ENCODE measurements around the gene PIP5K1B. TPM values are rescaled to one million over a fixed set of nuclear protein-coding genes. Genes with fewer than 3 reads are reported as not detected.

Gene PIP5K1B
- polyA plus RNA-seq, 1 donor (not counting 4 experiments of a cell fraction or from before 2014, with no cell fraction given), result not detected

GRCh38 chr9:68950188-68950587 is 245.1 kb downstream of the PIP5K1B start:
- dilution Hi-C loops (cut with MboI; ENCODE audit: extremely low pct_ligation_motif_present, low sequenced_read_pairs), result no loop called here
- DNase-seq (ENCODE audit: low read depth, low spot score) (no peak), FAIRE-seq (no peak)
- Histone ChIP-seq H4K20me1 (ENCODE audit: control insufficient read depth, extremely low read depth, insufficient read depth, low read length) (no peaks in the 10 kb centered on the region), H3K9me1 (ENCODE audit: control insufficient read depth, extremely low read depth, insufficient read depth, low read length) (no peaks in the 10 kb centered on the region), H3K27me3 (ENCODE audit: control insufficient read depth, extremely low read depth, insufficient read depth, low read length) (no peaks in the 10 kb centered on the region), H3K9me3 (ENCODE audit: control insufficient read depth, low read depth, low read length) (no peaks in the 10 kb centered on the region), H3K4me1 (ENCODE audit: control insufficient read depth, extremely low read depth, insufficient read depth, low read length) (peaks cover 6% of the 10 kb centered on the region), H3K9ac (ENCODE audit: control insufficient read depth, extremely low read depth, insufficient read depth, low read length) (no peak overlapping the region), H3K4me3 (ENCODE audit: control insufficient read depth in 2 of 3, extremely low read depth in 1 of 3, insufficient read depth in 2 of 3, low read depth in 1 of 3, low read length in 3 of 3) (no peak overlapping the region), H3K79me2 (ENCODE audit: control insufficient read depth, insufficient read depth, low read length) (no peaks in the 10 kb centered on the region), H3K27ac (ENCODE audit: control insufficient read depth, insufficient read depth, low read length) (no peak overlapping the region), H3K4me2 (ENCODE audit: control insufficient read depth, extremely low read depth, insufficient read depth, low read depth, low read length) (no peak overlapping the region), H3K36me3 (ENCODE audit: control insufficient read depth in 2 of 2, extremely low read depth in 1 of 2, insufficient read depth in 2 of 2, low read length in 2 of 2) (no peaks in the 10 kb centered on the region), H2AFZ (ENCODE audit: control insufficient read depth, low read length) (no peak overlapping the region)
- TF ChIP-seq CTCF (optimal IDR thresholded peaks at IDR 0.05 in 1 of 3, IDR thresholded peaks at IDR 0.05 in 1 of 3, conservative IDR thresholded peaks at IDR 0.05 in 1 of 3; ENCODE audit: extremely low read depth in 1 of 3, insufficient read depth in 2 of 3, low read length in 3 of 3), result no peak
- TF ChIP-seq EZH2 (IDR thresholded peaks at IDR 0.05; ENCODE audit: low read length), result no peak

GRCh38 chr9:68950689-68951088 is 245.6 kb downstream of the PIP5K1B start:
- Histone ChIP-seq H3K27me3 (ENCODE audit: control insufficient read depth, extremely low read depth, insufficient read depth, low read length) (no peaks in the 10 kb centered on the region), H3K27ac (ENCODE audit: control insufficient read depth, insufficient read depth, low read length) (no peak overlapping the region), H3K36me3 (ENCODE audit: control insufficient read depth in 2 of 2, extremely low read depth in 1 of 2, insufficient read depth in 2 of 2, low read length in 2 of 2) (no peaks in the 10 kb centered on the region), H3K4me2 (ENCODE audit: control insufficient read depth, extremely low read depth, insufficient read depth, low read depth, low read length) (no peak overlapping the region), H3K4me3 (ENCODE audit: control insufficient read depth in 2 of 3, extremely low read depth in 1 of 3, insufficient read depth in 2 of 3, low read depth in 1 of 3, low read length in 3 of 3) (no peak overlapping the region), H3K9me1 (ENCODE audit: control insufficient read depth, extremely low read depth, insufficient read depth, low read length) (no peaks in the 10 kb centered on the region), H2AFZ (ENCODE audit: control insufficient read depth, low read length) (no peak overlapping the region), H3K4me1 (ENCODE audit: control insufficient read depth, extremely low read depth, insufficient read depth, low read length) (peaks cover 6% of the 10 kb centered on the region), H3K79me2 (ENCODE audit: control insufficient read depth, insufficient read depth, low read length) (no peaks in the 10 kb centered on the region), H4K20me1 (ENCODE audit: control insufficient read depth, extremely low read depth, insufficient read depth, low read length) (no peaks in the 10 kb centered on the region), H3K9ac (ENCODE audit: control insufficient read depth, extremely low read depth, insufficient read depth, low read length) (no peak overlapping the region), H3K9me3 (ENCODE audit: control insufficient read depth, low read depth, low read length) (no peaks in the 10 kb centered on the region)
- TF ChIP-seq EZH2 (IDR thresholded peaks at IDR 0.05; ENCODE audit: low read length), result no peak
- no peak for TF ChIP-seq CTCF (optimal IDR thresholded peaks at IDR 0.05 in 1 of 3, IDR thresholded peaks at IDR 0.05 in 1 of 3, conservative IDR thresholded peaks at IDR 0.05 in 1 of 3; ENCODE audit: extremely low read depth in 1 of 3, insufficient read depth in 2 of 3, low read length in 3 of 3)
- no peak for FAIRE-seq
- no peak for DNase-seq (ENCODE audit: low read depth, low spot score)
- dilution Hi-C loops (cut with MboI; ENCODE audit: extremely low pct_ligation_motif_present, low sequenced_read_pairs), result no loop called here
